Testis (tissue), 2 donors: ENCODE measurements around the gene LRMDA.

Experiments
- POLR2A ChIP-seq: fragments of 450-650 bp; IDR thresholded peaks from one replicate; pipeline ENCODE4 v1.6.1; 2017; ENCODE audit warnings: antibody characterized with exemption, mild to moderate bottlenecking, moderate library complexity
- TF ChIP-seq, protein P1 (sequence below), 3 experiments: fragments of 450-650 bp in 2 of 3; fragments of 200-600 bp in 1 of 3; sonication (generic) in 1 of 3; IDR thresholded peaks; one replicate each; pipeline ENCODE4 v1.5.1; 2016 to 2019; ENCODE audit warnings: antibody characterized with exemption in 3 of 3, mild to moderate bottlenecking in 2 of 3, moderate library complexity in 1 of 3

DNA sequence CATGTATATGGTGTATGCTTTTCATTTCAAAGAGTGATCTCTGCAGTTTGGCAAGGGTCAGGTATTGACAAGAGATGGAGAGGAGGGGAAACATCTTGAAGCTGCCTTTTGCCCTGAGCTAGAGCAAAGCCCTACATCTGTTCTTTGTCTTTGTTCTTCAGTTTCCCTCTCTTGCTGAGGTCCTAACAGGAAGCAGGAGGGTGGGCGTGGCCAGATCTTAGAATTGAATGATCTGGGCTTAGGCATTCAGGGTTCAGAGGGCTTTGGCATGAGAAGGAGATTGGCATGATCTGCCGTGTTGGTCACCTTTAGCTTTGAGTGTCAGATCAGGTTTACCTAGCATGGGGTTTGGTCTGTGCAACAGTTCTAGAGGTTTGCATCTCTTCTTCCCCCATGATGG lies 41.3 kb downstream of the LRMDA start:
- TF ChIP-seq, protein P1, sequence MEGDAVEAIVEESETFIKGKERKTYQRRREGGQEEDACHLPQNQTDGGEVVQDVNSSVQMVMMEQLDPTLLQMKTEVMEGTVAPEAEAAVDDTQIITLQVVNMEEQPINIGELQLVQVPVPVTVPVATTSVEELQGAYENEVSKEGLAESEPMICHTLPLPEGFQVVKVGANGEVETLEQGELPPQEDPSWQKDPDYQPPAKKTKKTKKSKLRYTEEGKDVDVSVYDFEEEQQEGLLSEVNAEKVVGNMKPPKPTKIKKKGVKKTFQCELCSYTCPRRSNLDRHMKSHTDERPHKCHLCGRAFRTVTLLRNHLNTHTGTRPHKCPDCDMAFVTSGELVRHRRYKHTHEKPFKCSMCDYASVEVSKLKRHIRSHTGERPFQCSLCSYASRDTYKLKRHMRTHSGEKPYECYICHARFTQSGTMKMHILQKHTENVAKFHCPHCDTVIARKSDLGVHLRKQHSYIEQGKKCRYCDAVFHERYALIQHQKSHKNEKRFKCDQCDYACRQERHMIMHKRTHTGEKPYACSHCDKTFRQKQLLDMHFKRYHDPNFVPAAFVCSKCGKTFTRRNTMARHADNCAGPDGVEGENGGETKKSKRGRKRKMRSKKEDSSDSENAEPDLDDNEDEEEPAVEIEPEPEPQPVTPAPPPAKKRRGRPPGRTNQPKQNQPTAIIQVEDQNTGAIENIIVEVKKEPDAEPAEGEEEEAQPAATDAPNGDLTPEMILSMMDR (IDR thresholded peaks at IDR 0.05): no peak
- TF ChIP-seq POLR2A: no peak
